ENCODE data around the gene SMNDC1. TPM values are rescaled to one million over a fixed set of nuclear protein-coding genes. Genes with fewer than 3 reads are reported as not detected.

Gene SMNDC1
- total RNA-seq, 2 experiments from 2014 or later, result 40.2 to 48.1 TPM

DNA sequence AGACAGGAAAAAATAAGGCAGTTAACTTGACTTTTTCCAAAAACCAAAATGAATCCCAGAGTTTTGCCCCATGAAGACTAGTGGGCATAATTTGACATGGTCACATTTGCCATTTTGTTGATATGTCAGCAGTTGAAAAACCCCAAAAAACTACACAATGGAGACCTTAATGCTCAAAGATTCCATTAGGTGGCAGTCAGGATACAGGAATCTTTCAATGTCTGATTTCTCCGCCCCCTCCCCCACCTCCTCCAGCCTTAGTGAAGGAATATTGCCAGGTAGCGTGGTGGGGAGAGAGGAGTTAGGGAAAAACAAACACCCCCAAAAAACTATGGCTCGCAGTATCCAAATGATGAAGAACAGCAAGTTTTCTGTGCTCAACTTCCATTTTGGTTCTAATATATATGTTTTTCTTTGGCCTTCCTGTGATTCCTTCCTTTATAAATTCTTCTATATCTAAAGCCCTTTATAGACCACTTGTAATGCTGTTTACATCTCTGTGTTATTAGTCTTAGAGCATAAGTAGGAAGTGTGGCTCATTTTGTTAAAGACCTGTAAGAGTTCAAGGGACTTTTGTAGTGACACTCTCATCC lies 6.7 kb upstream of the SMNDC1 start:
- H3K36me3 Mint-ChIP-seq (ENCODE audit: low read depth), result no peaks in the 10 kb centered on the region
- DNase-seq, result peak in 13 of 14 experiments; percentile 4 to 77 (median 22)
- intact Hi-C loops (cut with DNase I, micrococcal nuclease), result loop anchor here (1.0 to 10.0 kb wide), 5 partner anchors 235 to 1823 kb away; no protein-coding TSS in a partner anchor

GRCh38 chr10:110310741-110311140 lies 6.0 kb upstream of the SMNDC1 start:
- intact Hi-C loops (cut with DNase I, micrococcal nuclease), result loop anchor here (1.0 to 10.0 kb wide), 5 partner anchors 236 to 1824 kb away; no protein-coding TSS in a partner anchor
- peaks cover 4% of the 10 kb centered on the region for H3K4me1 ChIP-seq (ENCODE audit: insufficient read depth, low read length)

More for the DNA sequence above, 6.7 kb upstream of the SMNDC1 start:
- TF ChIP-seq, protein P1, sequence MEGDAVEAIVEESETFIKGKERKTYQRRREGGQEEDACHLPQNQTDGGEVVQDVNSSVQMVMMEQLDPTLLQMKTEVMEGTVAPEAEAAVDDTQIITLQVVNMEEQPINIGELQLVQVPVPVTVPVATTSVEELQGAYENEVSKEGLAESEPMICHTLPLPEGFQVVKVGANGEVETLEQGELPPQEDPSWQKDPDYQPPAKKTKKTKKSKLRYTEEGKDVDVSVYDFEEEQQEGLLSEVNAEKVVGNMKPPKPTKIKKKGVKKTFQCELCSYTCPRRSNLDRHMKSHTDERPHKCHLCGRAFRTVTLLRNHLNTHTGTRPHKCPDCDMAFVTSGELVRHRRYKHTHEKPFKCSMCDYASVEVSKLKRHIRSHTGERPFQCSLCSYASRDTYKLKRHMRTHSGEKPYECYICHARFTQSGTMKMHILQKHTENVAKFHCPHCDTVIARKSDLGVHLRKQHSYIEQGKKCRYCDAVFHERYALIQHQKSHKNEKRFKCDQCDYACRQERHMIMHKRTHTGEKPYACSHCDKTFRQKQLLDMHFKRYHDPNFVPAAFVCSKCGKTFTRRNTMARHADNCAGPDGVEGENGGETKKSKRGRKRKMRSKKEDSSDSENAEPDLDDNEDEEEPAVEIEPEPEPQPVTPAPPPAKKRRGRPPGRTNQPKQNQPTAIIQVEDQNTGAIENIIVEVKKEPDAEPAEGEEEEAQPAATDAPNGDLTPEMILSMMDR (IDR thresholded peaks at IDR 0.05), result peak; percentile 67
- POLR2A ChIA-PET, result no interaction called here
- no peaks in the 10 kb centered on the region for H3K36me3 ChIP-seq (ENCODE audit: insufficient read depth, low read length)
- Mint-ChIP-seq H3K27me3 (no peaks in the 10 kb centered on the region), H3K4me3 (no peak overlapping the region), H3K4me1 (ENCODE audit: low read depth) (no peaks in the 10 kb centered on the region), H3K9me3 (no peaks in the 10 kb centered on the region), H3K27ac (no peak overlapping the region)
- H3K9me3 ChIP-seq (ENCODE audit: control insufficient read depth in 1 of 2, insufficient read depth in 1 of 2, low read length in 2 of 2), result no peaks in the 10 kb centered on the region
- no peaks in the 10 kb centered on the region for H3K27me3 ChIP-seq (ENCODE audit: control insufficient read depth in 1 of 2, insufficient read depth in 2 of 2, low read length in 2 of 2)
- no peak overlapping the region for H3K4me3 ChIP-seq (ENCODE audit: low read length)
- ATAC-seq (ENCODE audit: poor library complexity), result peak; percentile 79
- no peak overlapping the region for H3K27ac ChIP-seq (ENCODE audit: low read depth in 1 of 2, low read length in 2 of 2)
- no peaks in the 10 kb centered on the region for H3K4me1 ChIP-seq (ENCODE audit: insufficient read depth, low read length)
- CTCF ChIA-PET, result interaction anchor here (1.2 to 2.0 kb wide), 2 partner anchors 236 to 289 kb away, joined by 5 read pairs; no protein-coding TSS in a partner anchor

DNA sequence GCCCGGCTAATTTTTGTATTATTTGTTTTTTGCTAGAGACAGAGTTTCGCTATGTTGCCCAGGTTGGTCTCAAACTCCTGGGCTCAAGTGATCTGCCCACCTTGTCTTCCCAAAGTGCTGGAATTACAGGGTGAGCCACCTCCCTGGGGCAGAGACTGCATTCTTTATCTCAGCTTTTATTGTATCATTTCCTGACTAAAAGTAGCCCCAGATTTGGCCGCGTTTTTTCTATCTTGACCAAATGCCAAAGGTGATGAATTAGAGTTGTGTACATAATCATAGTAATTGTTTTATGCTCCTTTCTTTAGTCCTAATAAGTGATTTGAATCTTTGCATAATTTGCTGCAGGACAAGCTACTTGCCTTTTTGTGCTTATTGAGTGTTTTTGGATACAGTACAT lies 3.1 kb upstream of the SMNDC1 start:
- Histone ChIP-seq H3K9me3 (ENCODE audit: control insufficient read depth in 1 of 2, insufficient read depth in 1 of 2, low read length in 2 of 2) (no peaks in the 10 kb centered on the region), H3K27me3 (ENCODE audit: control insufficient read depth in 1 of 2, insufficient read depth in 2 of 2, low read length in 2 of 2) (no peaks in the 10 kb centered on the region), H3K27ac (ENCODE audit: low read depth in 1 of 2, low read length in 2 of 2) (no peak overlapping the region), H3K36me3 (ENCODE audit: insufficient read depth, low read length) (peaks cover 4% of the 10 kb centered on the region), H3K4me3 (ENCODE audit: low read length) (no peak overlapping the region), H3K4me1 (ENCODE audit: insufficient read depth, low read length) (peaks cover 13% of the 10 kb centered on the region)
- Mint-ChIP-seq H3K4me1 (ENCODE audit: low read depth) (peaks cover 32% of the 10 kb centered on the region), H3K27me3 (no peaks in the 10 kb centered on the region), H3K36me3 (ENCODE audit: low read depth) (peaks cover 23% of the 10 kb centered on the region), H3K9me3 (no peaks in the 10 kb centered on the region), H3K27ac (no peak overlapping the region), H3K4me3 (no peak overlapping the region)
- CTCF ChIA-PET, result interaction anchor here (3.6 to 3.8 kb wide), 2 partner anchors 239 to 292 kb away, joined by 21 read pairs; no protein-coding TSS in a partner anchor
- POLR2A ChIA-PET, result no interaction called here
- DNase-seq (no peak), ATAC-seq (ENCODE audit: poor library complexity) (no peak)
- TF ChIP-seq, protein P1 (IDR thresholded peaks at IDR 0.05), result no peak
- intact Hi-C loops (cut with DNase I, micrococcal nuclease), result loop anchor here (2.0 to 10.0 kb wide), 3 partner anchors 293 to 607 kb away; partner anchors contain the start of genes BBIP1 (in 1 of the 2) and SHOC2 (in 1 of the 2)

More at GRCh38 chr10:110310741-110311140, 6.0 kb upstream of the SMNDC1 start:
- Mint-ChIP-seq H3K27me3 (no peaks in the 10 kb centered on the region), H3K27ac (no peak overlapping the region), H3K36me3 (ENCODE audit: low read depth) (no peaks in the 10 kb centered on the region), H3K4me1 (ENCODE audit: low read depth) (peaks cover 6% of the 10 kb centered on the region), H3K9me3 (no peaks in the 10 kb centered on the region), H3K4me3 (no peak overlapping the region)
- Histone ChIP-seq H3K9me3 (ENCODE audit: control insufficient read depth in 1 of 2, insufficient read depth in 1 of 2, low read length in 2 of 2) (no peaks in the 10 kb centered on the region), H3K27me3 (ENCODE audit: control insufficient read depth in 1 of 2, insufficient read depth in 2 of 2, low read length in 2 of 2) (no peaks in the 10 kb centered on the region), H3K27ac (ENCODE audit: low read depth in 1 of 2, low read length in 2 of 2) (no peak overlapping the region), H3K4me3 (ENCODE audit: low read length) (no peak overlapping the region), H3K36me3 (ENCODE audit: insufficient read depth, low read length) (no peaks in the 10 kb centered on the region)
- ATAC-seq (ENCODE audit: poor library complexity) (no peak), DNase-seq (no peak)
- ChIA-PET CTCF (interaction anchor here (0.7 to 2.0 kb wide), 2 partner anchors 43 to 289 kb away, joined by 3 to 5 read pairs; no protein-coding TSS in a partner anchor), POLR2A (no interaction called here)
- TF ChIP-seq, protein P1 (IDR thresholded peaks at IDR 0.05), result no peak
